Gastrocnemius medialis (tissue), 4 donors: ENCODE measurements around the gene NLRC3. TPM values are rescaled to one million over a fixed set of nuclear protein-coding genes. Genes with fewer than 3 reads are reported as not detected.

Source experiments
- ATAC-seq, 2 donors: fragments of 150-250 bp; one replicate each; pipeline ENCODE4 v1.9.1; 2016
- DNase-seq, 2 donors: peaks; one replicate each; pipeline ENCODE4 v3.0.0-alpha.2; 2019
- H3K27ac ChIP-seq, 4 donors: fragments of 200-600 bp; sonication (generic); 1 replicate in 1 of 4; 2 replicates in 3 of 4; pipeline ENCODE4 v1.5.1; 2016 to 2018; ENCODE audit warnings: mild to moderate bottlenecking in 2 of 4, moderate library complexity in 1 of 4
- H3K27me3 ChIP-seq, 3 donors: fragments of 200-600 bp; sonication (generic) in 2 of 3; 1 replicate in 1 of 3; 2 replicates in 2 of 3; pipeline versions ENCODE4 v1.5.1 to v1.6.0; 2016 to 2019; ENCODE audit warnings: mild to moderate bottlenecking in 1 of 3, moderate library complexity in 1 of 3
- H3K36me3 ChIP-seq, 2 donors: fragments of 200-600 bp; sonication (generic) in 1 of 2; one replicate each; pipeline ENCODE4 v1.5.1; 2017 to 2018
- H3K4me1 ChIP-seq, 2 donors: fragments of 200-600 bp; sonication (generic) in 1 of 2; one replicate each; pipeline ENCODE4 v1.5.1; 2016 to 2017; ENCODE audit warnings: mild to moderate bottlenecking in 2 of 2
- H3K4me3 ChIP-seq, 4 donors: fragments of 200-600 bp; sonication (generic) in 3 of 4; 1 replicate in 1 of 4; 2 replicates in 3 of 4; pipeline ENCODE4 v1.5.1; 2016 to 2019; ENCODE audit warnings: mild to moderate bottlenecking in 2 of 4
- H3K9me3 ChIP-seq, 3 donors: fragments of 200-600 bp; sonication (generic) in 2 of 3; 1 replicate in 1 of 3; 2 replicates in 2 of 3; pipeline ENCODE4 v1.5.1; 2016 to 2019
- POLR2A ChIP-seq, 2 donors: fragments of 450-650 bp; IDR thresholded peaks; one replicate each; pipeline ENCODE4 v1.6.1; 2017; ENCODE audit warnings: antibody characterized with exemption in 2 of 2, mild to moderate bottlenecking in 2 of 2, moderate library complexity in 2 of 2
- in situ Hi-C, 4 donors: fragments of 200-750 bp; cut with MboI; loops; one replicate each; pipeline versions ENCODE4 v1.15.0 to v1.8.0; 2017; ENCODE audit warnings: low sequenced_read_pairs in 4 of 4
- intact Hi-C: fragments of 100-400 bp; cut with DNase I; formaldehyde crosslinking; loops from one replicate; pipeline ENCODE4 v1.15.1; 2023; ENCODE audit warnings: low total_unique reads
- total RNA-seq, 4 donors: library from RNA; depleted of rRNA; stranded (reverse); fragments of >200 nt; gene quantifications; one replicate each; pipeline versions ENCODE4 v1.1.0 to v1.2.3, GENCODE V29; 2016
- TF ChIP-seq, protein P1 (sequence below), 5 experiments: fragments of 450-650 bp in 3 of 5; fragments of 200-600 bp in 2 of 5; sonication (generic) in 2 of 5; IDR thresholded peaks in 4 of 5; conservative IDR thresholded peaks in 1 of 5; 1 replicate in 4 of 5; 2 replicates in 1 of 5; pipeline ENCODE4 v1.5.1; 2016 to 2019; ENCODE audit warnings: antibody characterized with exemption in 5 of 5, mild to moderate bottlenecking in 3 of 5, moderate library complexity in 3 of 5

The NLRC3 gene
- total RNA-seq, 4 donors from 2014 or later, result 0.11 to 0.26 (median 0.22) TPM

DNA sequence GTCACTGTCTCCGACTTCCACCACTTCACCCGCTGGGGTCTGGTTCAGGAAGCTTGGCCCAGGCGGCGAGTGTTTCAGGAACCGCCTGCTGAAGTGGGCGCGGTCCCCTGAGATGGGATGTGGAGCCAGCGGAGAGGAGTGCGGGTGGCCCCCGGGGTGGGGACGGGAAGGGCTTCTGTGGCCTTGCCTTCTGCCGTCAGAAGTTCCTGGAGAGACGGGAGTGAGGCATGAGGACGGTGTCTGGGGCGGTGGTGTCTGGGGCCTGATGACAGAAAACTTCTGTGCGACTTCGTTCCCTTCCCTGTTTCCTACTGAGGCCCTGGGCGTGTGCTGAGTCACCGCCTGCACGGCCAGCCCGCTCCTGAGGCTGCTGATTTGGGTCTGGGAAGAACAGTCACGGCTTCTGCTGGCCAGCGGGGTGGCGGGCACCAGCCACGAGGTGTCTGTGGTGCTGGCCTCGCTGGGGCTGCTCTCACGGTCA, 12.3 kb upstream of the NLRC3 start:
- Histone ChIP-seq H3K27me3 (no peaks in the 10 kb centered on the region), H3K9me3 (no peaks in the 10 kb centered on the region), H3K36me3 (peaks cover 0 to 28% of the 10 kb centered on the region in 2 donors), H3K27ac (no peak overlapping the region), H3K4me3 (no peak overlapping the region), H3K4me1 (no peaks in the 10 kb centered on the region)
- no peak for TF ChIP-seq POLR2A (IDR thresholded peaks at IDR 0.05)
- TF ChIP-seq, protein P1, sequence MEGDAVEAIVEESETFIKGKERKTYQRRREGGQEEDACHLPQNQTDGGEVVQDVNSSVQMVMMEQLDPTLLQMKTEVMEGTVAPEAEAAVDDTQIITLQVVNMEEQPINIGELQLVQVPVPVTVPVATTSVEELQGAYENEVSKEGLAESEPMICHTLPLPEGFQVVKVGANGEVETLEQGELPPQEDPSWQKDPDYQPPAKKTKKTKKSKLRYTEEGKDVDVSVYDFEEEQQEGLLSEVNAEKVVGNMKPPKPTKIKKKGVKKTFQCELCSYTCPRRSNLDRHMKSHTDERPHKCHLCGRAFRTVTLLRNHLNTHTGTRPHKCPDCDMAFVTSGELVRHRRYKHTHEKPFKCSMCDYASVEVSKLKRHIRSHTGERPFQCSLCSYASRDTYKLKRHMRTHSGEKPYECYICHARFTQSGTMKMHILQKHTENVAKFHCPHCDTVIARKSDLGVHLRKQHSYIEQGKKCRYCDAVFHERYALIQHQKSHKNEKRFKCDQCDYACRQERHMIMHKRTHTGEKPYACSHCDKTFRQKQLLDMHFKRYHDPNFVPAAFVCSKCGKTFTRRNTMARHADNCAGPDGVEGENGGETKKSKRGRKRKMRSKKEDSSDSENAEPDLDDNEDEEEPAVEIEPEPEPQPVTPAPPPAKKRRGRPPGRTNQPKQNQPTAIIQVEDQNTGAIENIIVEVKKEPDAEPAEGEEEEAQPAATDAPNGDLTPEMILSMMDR (IDR thresholded peaks at IDR 0.05 in 4 of 5, conservative IDR thresholded peaks at IDR 0.05 in 1 of 5), result no peak
- no peak for ATAC-seq
- intact Hi-C loops, result no loop called here
- in situ Hi-C loops, result no loop called here
- DNase-seq, result no peak

DNA sequence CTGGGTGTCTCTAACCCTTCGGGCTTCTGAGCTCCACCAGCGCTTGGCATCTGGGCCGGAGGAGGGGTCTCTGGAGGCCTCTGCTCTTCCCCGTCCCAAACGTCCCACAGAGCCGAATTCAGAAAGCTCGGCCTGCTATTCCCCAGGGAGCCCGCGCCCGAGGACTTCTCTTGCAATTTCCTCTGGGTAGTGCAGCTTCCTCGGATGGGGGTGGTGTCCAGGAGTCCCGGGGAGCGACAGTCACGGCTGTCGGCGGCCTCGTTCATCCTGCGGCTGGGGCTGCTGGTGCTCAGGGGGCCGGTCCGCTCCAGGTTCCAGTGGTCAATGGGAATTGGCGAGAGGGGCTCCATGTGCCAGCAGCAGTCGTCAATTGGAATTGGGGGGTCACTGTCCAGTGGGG, 11.8 kb upstream of the NLRC3 start:
- in situ Hi-C loops, result no loop called here
- ATAC-seq, result no peak
- H3K36me3 ChIP-seq, result peaks cover 0 to 33% of the 10 kb centered on the region in 2 donors

DNA sequence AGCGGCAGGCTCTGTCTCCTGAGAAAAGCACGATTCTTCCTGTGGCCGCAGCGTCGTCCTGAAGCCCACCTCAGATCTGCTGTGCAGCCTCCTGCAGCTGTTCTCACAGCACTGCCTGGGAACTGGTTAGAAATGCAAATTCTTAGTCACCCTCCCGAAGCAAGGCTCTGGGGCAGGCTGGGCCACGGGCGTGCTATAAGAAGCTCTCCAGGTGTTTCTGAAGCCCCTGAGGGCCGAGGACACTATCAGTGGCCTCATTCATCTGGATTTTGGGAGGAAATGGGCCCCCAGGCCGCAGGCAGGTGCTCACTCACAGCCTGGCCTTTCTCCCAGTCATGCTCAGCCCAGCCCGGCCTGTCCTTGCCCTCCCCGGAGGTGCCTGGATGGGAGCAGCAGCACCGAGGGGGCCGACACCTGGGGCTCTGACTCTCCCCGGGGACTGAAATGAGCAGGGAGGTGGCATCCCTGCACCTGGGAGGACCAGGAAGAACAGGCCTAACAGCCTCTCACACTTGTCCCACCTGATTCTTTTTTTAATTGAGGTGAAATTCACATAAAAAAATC, 10.4 kb upstream of the NLRC3 start:
- in situ Hi-C loops (no loop called here), intact Hi-C loops (no loop called here)
- Histone ChIP-seq H3K27ac (no peak overlapping the region), H3K36me3 (peaks cover 0 to 45% of the 10 kb centered on the region in 2 donors), H3K4me3 (no peak overlapping the region), H3K27me3 (no peaks in the 10 kb centered on the region), H3K9me3 (no peaks in the 10 kb centered on the region), H3K4me1 (no peaks in the 10 kb centered on the region)
- ATAC-seq (no peak), DNase-seq (no peak)
- TF ChIP-seq, protein P1 (IDR thresholded peaks at IDR 0.05 in 4 of 5, conservative IDR thresholded peaks at IDR 0.05 in 1 of 5), result no peak
- no peak for TF ChIP-seq POLR2A (IDR thresholded peaks at IDR 0.05)

More for the DNA sequence above, 11.8 kb upstream of the NLRC3 start:
- no peak overlapping the region for H3K27ac ChIP-seq
- H3K27me3 ChIP-seq, result no peaks in the 10 kb centered on the region
- DNase-seq, result no peak
- H3K4me1 ChIP-seq, result no peaks in the 10 kb centered on the region
- H3K4me3 ChIP-seq, result no peak overlapping the region
- H3K9me3 ChIP-seq, result no peaks in the 10 kb centered on the region
- intact Hi-C loops, result no loop called here
- TF ChIP-seq, protein P1 (IDR thresholded peaks at IDR 0.05 in 4 of 5, conservative IDR thresholded peaks at IDR 0.05 in 1 of 5), result no peak
- no peak for TF ChIP-seq POLR2A (IDR thresholded peaks at IDR 0.05)

DNA sequence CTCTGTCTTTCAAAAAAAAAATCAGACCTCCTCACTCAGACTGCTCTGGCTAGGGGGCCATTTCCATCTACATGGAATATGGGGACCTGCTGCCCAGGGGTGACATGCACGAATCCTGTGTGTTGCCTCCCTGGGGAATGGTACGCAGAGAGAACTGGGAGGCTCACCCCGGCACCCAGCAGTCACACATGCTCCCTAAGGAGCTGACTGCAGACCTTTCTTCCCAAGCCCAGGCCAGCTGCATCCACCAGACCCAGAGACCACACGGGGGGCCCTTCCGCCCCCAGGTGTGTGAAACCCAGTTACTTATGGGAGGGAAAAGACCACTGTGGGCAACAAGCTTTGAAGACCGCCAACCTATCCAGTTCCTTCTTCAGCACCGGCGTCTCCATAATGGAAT, 7.2 kb upstream of the NLRC3 start:
- intact Hi-C loops, result no loop called here
- H3K27me3 ChIP-seq, result no peaks in the 10 kb centered on the region
- H3K4me1 ChIP-seq, result no peaks in the 10 kb centered on the region
- H3K4me3 ChIP-seq, result no peak overlapping the region
- no peaks in the 10 kb centered on the region for H3K9me3 ChIP-seq
- in situ Hi-C loops, result no loop called here
- peaks cover 0 to 26% of the 10 kb centered on the region in 2 donors for H3K36me3 ChIP-seq
- ATAC-seq (no peak), DNase-seq (no peak)
- H3K27ac ChIP-seq, result no peak overlapping the region
- TF ChIP-seq, protein P1 (IDR thresholded peaks at IDR 0.05 in 4 of 5, conservative IDR thresholded peaks at IDR 0.05 in 1 of 5), result no peak
- no peak for TF ChIP-seq POLR2A (IDR thresholded peaks at IDR 0.05)
